CD4-positive, alpha-beta T cell treated with Interleukin-4 for 1 hour (primary cell): Measurements from ENCODE around the gene APOE.
"Not testable (repeated sequence)": the region's sequence is repeated elsewhere in the genome, so short reads cannot be mapped to it uniquely, and the experiment has no call there.

Experiments used
- DNase-seq, 2 donors: peaks; one replicate each; pipeline ENCODE4 v3.0.0-alpha.2; 2020 to 2022

Gene APOE

DNA sequence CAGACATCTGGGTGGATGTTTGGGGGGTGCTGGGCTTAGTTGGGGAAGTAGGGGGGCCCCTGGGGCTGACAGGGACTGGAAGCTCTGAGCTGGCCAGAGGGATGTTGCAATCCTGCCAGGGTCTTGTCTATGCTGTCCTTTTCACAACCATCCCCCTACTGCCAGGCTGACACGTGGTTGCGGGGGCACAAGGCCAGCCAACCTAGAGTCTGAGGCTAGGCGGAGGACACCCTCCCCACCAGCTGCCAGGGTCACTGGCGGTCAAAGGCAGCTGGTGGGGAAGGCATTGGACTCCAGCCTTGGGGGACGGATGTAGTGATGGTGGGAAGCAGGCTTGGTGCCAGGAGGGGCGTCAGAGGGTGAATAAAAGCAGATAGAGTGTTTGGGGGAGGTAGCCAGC, 7.3 kb downstream of the APOE start:
- no peak for DNase-seq

DNA sequence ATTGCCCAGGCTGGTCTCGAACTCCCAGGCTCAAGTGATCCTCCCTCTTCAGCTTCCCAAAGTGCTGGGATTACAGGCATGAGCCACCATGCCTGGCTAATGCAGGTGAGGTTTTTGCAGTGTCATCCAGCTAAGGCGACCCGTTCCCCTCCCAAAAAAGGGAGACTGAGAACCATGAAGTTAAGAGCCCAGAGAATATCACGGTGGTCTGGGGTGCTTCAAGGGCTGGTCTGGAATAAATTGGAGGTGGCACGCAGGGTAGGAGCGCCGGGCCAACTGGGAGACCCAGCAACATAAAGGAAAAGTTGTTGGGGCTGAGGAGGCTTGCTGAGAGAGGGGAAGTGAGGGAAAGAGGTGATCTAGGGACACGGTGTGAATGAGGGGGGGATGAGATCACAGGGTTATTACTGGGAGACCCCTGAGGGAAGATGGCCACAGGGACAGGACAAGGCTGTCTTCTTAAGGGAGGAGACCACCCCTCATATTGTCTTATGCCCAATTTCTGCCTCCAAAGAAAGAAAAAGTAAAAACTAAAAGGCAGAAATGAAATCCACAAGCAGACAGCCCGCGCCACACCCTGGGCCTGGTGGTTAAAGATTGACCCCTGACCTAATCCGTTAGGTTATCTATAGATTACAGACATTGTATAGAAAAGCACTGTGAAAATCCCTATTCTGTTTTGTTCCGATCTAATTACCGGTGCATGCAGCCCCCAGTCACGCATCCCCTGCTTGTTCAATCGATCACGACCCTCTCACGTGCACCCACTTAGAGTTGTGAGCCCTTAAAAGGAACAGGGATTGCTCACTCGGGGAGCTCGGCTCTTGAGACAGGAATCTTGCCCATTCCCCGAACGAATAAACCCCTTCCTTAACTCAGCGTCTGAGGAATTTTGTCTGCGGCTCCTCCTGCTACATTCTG, 8.2 kb downstream of the APOE start:
- DNase-seq: not testable (repeated sequence)

DNA sequence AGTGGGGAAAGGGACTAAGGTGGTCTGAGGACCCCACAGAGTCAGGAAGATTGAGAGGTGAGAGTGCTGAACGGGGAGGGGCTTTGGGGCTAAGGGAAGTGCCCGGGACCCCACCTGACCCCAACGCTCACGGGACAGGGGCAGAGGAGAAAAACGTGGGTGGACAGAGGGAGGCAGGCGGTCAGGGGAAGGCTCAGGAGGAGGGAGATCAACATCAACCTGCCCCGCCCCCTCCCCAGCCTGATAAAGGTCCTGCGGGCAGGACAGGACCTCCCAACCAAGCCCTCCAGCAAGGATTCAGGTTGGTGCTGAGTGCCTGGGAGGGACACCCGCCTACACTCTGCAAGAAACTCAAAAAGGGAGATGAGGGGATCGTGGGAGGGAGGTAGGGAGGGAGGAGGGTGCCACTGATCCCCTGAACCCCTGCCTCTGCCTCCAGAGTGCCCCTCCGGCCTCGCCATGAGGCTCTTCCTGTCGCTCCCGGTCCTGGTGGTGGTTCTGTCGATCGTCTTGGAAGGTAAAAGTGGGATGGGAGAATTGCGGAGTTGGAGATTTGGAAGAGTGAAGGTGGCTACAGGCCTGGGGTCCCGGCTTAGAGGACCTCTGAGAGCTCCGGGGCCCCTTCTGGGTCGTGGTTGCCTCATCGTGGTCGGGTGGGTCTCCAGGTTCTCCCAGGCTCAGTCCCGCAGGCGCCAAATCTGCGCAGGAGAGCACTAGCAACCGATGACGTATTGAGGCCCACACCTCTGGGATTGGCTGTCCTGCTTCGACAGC, 9.0 kb downstream of the APOE start, which contains the start of gene APOC1:
Gene APOC1 (plus strand): TSS at position 176 of the 774 bp plus-strand sequence. CDS start 284 bp downstream, at position 460.
- peak; percentile 80 to 82 for DNase-seq

DNA sequence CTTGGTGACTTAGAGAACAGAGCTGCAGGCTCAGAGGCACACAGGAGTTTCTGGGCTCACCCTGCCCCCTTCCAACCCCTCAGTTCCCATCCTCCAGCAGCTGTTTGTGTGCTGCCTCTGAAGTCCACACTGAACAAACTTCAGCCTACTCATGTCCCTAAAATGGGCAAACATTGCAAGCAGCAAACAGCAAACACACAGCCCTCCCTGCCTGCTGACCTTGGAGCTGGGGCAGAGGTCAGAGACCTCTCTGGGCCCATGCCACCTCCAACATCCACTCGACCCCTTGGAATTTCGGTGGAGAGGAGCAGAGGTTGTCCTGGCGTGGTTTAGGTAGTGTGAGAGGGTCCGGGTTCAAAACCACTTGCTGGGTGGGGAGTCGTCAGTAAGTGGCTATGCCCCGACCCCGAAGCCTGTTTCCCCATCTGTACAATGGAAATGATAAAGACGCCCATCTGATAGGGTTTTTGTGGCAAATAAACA, 18.7 kb downstream of the APOE start:
- DNase-seq: no peak

DNA sequence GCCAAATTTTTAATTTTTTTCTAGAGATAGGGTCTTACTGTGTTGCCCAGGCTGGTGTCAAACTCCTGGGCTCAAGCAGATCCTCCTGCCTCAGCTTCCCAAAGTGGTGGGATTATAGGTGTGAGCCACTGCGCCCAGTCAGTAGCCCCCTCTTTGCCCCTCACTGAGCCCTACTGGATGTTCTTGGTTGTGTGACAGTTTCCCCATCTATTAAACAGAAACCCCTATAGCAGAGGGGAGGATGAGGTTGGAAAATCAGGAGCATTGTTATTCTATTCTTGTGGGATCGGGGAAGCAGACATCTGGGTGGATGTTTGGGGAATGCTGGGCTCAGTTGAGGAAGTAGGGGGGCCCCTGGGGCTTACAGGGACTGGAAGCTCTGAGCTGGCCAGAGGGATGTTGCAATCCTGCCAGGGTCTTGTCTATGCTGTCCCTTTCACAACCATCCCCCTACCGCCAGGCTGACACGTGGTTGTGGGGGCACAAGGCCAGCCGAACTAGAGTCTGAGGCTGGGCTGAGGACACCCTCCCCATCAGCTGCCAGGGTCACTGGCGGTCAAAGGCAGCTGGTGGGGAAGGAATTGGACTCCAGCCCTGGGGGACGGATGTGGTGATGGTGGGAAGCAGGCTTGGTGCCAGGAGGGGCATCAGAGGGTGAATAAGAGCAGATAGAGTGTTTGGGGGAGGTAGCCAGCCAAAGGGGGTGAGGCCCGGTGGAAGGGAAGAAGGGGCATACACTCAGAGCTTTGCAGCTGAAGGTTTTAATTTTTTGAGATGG, 19.7 kb downstream of the APOE start:
- DNase-seq: no peak

DNA sequence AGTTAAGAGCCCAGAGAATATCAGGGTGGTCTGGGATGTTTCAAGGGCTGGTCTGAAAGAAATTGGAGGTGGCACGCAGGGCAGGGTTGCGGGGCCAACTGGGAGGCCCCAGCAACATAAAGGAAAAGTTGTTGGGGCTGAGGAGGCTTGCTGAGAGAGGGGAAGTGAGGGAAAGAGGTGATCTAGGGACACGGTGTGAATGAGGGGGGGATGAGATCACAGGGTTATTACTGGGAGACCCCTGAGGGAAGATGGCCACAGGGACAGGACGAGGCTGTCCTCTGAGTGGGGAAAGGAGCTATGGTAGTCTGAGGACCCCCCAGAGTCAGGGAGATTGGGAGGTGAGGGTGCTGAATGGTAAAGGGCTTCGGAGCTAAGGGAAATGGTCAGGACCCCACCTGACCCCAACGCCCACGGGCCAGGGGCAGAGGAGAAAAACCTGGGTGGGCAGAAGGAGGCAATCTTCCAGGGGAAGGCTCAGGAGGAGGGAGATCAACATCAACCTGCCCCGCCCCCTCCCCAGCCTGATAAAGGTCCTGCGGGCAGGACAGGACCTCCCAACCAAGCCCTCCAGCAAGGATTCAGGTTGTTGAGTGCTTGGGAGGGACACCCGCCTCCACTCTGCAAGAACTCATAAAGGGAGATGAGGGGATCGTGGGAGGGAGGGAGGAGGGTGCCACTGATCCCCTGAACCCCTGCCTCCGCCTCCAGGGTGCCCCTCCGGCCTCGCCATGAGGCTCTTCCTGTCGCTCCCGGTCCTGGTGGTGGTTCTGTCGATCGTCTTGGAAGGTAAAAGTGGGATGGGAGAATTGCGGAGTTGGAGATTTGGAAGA, 20.9 kb downstream of the APOE start:
- DNase-seq: not testable (repeated sequence)

DNA sequence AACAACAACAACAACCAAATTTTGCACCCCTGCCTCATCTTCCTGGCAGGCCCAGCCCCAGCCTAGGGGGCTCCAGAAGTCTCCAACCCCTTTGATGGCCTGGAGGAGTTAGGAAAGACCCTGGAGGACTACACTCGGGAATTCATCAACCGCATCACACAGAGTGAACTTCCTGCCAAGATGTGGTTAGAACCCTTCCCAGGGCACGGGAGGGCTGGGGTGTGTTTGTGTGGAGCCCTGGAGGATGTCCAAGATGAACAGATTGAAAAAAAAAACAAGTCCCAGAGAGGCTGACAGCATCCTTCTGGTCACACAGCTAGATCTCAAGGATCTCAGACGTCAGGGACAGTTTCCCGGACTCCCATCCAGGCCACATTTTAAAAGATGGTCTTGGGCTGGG, 22.1 kb downstream of the APOE start:
- DNase-seq: no peak

DNA sequence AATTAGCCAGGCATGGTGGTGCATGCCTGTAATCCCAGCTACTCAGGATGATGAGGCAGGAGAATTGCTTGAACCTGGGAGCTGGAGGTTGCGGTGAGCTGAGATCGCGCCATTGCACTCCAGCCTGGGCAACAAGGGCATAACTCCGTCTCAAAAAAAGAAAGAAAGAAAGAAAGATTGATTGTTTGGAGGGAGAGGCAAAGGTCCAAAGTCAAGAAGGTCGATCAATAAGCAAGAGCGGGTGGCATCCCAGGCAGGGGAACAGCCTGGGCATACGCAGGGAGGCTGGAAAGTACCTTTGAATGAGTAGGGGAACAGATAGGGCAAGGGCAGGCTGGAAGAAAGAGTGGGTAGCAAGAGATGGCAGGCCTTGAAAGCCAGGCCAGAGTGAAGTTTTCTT, 24.5 kb downstream of the APOE start:
- no peak for DNase-seq

DNA sequence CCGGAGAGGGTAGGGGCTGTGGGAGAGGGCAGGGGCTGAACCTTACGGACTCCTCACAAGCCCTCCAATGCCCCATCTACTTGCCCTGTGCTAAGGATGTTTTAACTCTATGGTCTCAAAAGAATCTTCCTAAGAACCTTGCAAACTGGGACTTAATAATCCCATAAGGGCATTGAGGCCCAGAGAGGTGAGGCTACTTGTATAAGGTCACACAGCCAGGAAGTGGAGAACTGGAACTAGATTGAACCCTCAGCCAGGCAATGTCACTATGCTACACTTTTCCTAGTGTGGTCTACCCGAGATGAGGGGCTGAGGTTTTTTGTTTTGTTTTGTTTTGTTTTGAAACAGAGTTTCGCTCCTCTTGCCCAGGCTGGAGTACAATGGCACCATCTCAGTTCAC, 25.9 kb downstream of the APOE start:
- DNase-seq: no peak

DNA sequence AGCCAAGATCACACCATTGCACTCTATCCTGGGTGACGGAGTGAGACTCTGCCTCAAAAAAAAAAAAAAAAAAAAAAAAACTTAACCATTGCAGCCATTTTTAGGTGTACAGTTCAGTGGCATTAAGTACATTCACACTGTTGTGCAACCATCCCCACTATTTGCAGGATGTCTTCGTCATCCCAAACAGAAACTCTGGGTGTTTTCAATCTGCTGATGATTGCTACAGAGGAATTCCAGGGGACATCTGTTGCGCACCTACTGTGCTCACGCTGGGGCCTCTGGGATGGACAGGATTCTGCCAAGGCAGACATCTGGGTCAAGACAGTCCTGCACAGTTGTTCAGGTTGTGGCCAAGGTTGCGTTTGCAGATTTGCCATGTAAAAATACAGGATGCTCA, 34.1 kb downstream of the APOE start:
- DNase-seq: no peak

DNA sequence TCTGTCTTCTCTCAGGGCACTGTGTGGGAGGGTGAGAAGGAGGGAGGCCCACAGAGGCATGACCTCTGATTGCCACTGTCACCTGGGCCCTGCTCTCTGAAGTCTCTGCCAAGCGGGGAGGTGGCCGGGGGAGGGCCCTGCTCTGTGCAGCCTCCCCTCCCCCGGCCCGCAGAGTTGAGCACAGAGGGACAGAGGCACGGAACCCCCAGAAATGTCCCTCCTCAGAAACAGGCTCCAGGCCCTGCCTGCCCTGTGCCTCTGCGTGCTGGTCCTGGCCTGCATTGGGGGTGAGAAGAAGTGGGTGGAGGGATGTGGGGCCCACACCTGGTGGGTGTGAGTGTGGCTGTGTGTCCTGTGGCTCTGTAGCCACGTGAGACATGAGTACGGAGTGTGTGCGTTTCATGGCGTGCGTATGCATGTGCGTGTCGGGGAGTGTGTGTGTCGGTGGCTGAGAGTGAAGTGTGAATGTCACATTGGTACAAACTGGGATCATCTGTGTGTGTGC, 36.5 kb downstream of the APOE start, which contains the start of gene APOC4:
Gene APOC4 (plus strand): TSS at position 171 of the 505 bp plus-strand sequence. CDS start 41 bp downstream, at position 212.
- DNase-seq: no peak

DNA sequence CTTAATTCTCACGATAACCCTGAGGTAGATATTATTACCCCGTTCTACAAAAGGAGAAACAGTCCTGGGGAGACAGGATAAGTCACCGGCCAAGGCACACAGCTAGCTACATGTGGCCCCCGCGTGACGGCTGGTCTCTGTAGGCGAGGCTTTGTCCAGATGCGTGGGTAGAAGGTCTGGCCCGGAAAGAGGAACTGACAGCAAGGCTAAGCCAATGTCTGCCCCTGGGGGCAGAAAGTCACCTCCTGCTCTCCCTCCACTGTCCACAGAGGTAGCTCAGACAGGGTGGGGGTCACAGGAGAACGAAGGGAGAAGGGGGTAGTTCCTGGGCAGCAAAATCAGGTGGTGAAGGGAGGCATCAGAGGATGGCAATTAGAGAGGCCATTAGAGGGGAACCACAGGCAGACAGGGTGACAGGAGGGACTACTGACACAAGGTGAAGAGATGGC, 38.2 kb downstream of the APOE start:
- DNase-seq: peak in 1 of 2 donors; percentile 47

DNA sequence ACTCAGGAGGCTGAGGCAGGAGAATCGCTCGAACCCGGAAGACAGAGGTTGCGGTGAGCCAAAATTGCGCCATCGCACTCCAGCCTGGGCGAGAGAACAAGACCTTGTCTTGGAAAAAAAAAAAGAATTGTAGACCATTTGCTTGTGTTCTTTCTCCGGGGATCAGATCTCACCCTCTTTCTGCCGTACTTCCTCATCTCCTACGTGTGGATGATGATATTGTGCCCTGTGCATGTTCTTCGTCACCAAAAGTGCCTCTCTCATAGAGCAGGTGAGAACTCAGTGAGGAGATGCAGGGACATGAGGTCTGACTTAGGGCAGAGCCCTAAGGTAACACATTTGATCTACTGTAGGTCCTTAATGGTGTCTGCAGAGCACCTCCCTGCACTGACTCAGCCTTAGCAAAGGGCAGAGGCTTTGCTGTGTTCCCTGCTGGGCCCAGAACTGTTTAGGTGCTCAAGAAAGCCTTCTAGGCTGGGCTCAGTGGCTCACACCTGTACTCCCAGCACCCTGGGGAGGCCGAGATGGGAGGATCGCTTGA, 41.5 kb downstream of the APOE start:
- DNase-seq: no peak

DNA sequence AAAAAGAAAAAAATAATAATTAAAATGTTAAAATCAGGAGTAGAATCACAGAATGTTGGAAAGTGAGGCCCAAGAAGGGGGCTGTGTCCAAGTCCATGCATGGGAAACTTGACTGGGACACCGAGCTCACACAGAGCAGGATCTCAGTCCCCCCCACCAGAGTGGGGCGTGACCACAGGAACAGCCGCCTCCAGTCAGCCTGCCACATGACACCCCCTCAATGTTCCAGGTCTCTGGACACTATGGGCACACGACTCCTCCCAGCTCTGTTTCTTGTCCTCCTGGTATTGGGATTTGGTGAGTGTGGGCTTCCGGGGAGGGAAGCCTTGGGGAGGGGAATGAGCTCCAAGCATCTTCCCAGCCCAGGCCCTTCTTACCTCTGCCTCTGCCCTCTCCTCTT, 42.6 kb downstream of the APOE start:
- DNase-seq: no peak

DNA sequence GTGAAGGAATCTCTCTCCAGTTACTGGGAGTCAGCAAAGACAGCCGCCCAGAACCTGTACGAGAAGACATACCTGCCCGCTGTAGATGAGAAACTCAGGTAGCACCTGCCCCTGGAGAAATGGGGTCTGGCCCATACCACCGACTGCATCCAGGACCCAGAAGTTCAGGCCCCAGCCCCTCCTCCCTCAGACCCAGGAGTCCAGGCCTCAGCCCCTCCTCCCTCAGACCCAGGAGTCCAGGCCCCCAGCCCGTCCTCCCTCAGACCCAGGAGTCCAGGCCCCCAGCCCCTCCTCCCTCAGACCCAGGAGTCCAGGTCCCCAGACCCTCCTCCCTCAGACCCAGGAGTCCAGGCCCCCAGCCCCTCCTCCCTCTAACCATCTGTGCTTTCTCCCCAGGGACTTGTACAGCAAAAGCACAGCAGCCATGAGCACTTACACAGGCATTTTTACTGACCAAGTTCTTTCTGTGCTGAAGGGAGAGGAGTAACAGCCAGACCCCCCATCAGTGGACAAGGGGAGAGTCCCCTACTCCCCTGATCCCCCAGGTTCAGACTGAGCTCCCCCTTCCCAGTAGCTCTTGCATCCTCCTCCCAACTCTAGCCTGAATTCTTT, 43.3 kb downstream of the APOE start:
- no peak for DNase-seq

DNA sequence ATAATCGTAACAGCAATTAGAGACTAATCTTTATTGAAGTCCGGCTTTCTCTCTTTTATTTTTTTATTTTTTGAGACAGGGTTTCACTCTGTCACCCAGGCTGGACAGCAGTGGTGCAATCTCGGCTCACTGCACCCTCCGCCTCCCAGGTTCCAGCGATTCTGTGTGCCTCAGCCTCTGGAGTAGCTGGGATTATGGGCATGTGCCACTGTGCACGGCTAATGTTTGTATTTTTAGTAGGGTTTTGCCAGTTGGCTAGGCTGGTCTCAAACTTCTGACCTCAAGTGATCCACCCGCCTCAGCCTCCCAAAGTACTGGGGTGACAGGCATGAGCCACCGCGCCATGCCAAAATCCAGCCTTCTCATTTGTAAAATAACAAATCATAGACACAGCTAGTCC, 44.0 kb downstream of the APOE start:
- no peak for DNase-seq

DNA sequence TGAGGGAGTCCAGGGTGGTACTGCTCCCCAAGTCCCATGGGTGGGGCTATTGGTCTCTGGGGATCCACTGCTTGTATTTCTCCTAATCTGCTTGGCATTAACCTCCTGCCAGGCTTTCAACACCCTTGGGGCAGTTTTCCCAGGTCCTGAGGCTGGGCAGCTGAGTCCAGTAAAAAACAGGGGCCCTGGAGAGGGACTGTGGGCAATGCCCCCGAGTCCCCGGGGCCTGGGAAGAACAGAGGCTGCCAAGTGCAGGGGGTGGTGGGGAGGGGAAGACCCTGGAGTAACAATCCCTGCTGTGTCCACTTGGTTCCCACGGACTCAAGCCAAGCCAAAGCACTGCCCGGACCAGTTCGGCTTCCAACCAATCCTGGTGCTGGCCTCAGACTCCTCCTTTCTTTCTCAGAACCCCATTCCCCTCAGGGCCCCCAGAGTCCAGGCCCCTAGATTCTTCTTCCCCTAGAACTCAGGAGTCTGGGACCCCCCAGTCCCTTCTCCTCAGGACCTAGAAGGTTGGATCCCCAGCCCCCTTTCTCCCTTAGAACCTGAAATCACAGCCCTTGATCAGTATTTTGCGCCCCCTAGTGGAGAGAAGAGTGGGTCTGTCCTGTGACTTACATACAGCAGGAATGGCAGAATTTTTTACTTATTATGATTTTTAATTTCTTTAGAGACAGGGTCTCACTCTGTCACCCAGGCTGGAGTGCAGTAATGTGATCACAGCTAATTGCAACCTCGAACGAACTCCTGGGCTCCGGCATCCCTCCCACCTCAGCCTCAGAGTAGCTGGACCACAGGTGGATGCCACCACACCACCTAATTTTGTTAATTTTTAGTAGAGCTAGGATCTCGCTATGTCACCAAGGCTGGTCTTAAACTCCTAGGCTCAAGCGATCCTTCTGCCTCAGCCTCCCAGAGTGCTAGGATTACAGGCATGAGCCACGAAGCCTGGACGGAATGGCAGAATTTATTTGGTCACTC, 45.9 kb downstream of the APOE start:
- peak; percentile 68 to 81 for DNase-seq

DNA sequence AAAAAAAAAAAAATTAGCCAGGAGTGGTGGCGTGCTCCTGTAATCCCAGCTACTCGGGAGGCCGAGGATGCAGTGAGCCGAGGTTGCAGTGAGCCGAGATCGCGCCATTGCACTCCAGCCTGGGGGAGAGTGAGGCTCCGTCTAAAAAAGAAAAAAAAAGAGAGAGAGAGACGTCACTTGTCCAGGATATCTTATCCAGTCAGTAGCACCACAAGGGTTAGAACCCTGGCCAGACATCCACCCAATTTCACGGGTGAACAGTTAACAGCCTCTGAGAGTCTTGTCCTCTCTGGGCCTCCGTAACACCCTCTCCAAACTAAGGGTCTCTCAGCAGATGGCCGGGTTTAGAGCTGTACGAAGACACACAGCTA, 48.7 kb downstream of the APOE start:
- no peak for DNase-seq
